Activated T-cell treated with anti-CD3 and anti-CD28 coated beads, Interleukin-2, amount 50 U/mL, for 1 hour (primary cell): ENCODE results near the gene MICAL2.

Source experiments
- DNase-seq: peaks from one replicate; pipeline ENCODE4 v3.0.0-alpha.2; 2020

Gene MICAL2

GRCh38 chr11:12292766-12293165 lies 182.4 kb downstream of the MICAL2 start:
- no peak for DNase-seq

GRCh38 chr11:12293486-12293885 lies 183.1 kb downstream of the MICAL2 start:
- DNase-seq: no peak

- DNase-seq: no peak
These were observed 184.2 kb downstream of the MICAL2 start for GRCh38 chr11:12294613-12295012.

GRCh38 chr11:12295943-12296342 lies 185.6 kb downstream of the MICAL2 start:
- no peak for DNase-seq

GRCh38 chr11:12298610-12299009 lies 188.2 kb downstream of the MICAL2 start:
- no peak for DNase-seq

- DNase-seq: no peak
These were observed 191.0 kb downstream of the MICAL2 start for GRCh38 chr11:12301379-12301778.

GRCh38 chr11:12303421-12304149 lies 193.2 kb downstream of the MICAL2 start:
- no peak for DNase-seq

- no peak for DNase-seq
These were observed 196.4 kb downstream of the MICAL2 start for GRCh38 chr11:12306830-12307229.

GRCh38 chr11:12312132-12312531 lies 201.7 kb downstream of the MICAL2 start:
- DNase-seq: no peak
